Peyer's patch (tissue), 4 donors: ENCODE results near the gene SLC29A1. TPM values are rescaled to one million over a fixed set of nuclear protein-coding genes. Genes with fewer than 3 reads are reported as not detected.

Experiments used
- DNase-seq, 3 donors: peaks; one replicate each; pipeline ENCODE4 v3.0.0-alpha.2; 2017 to 2019
- H3K27ac ChIP-seq, 4 donors: fragments of 200-600 bp; sonication (generic); one replicate each; pipeline ENCODE4 v1.5.1; 2016 to 2019
- H3K27me3 ChIP-seq, 2 donors: fragments of 200-600 bp; sonication (generic); one replicate each; pipeline ENCODE4 v1.5.1; 2019
- H3K36me3 ChIP-seq, 3 donors: fragments of 200-600 bp; sonication (generic); one replicate each; pipeline ENCODE4 v1.5.1; 2016 to 2019
- H3K4me1 ChIP-seq, 4 donors: fragments of 200-600 bp; sonication (generic); one replicate each; pipeline ENCODE4 v1.5.1; 2016 to 2019
- H3K4me3 ChIP-seq, 4 donors: fragments of 200-600 bp; sonication (generic); 1 replicate in 3 of 4; 2 replicates in 1 of 4; pipeline ENCODE4 v1.5.1; 2016 to 2019; ENCODE audit warnings: mild to moderate bottlenecking in 1 of 4
- H3K9me3 ChIP-seq, 4 donors: fragments of 200-600 bp; sonication (generic); one replicate each; pipeline ENCODE4 v1.5.1; 2016 to 2019; ENCODE audit warnings: mild to moderate bottlenecking in 1 of 4
- CTCF ChIP-seq, 6 experiments: fragments of 450-650 bp in 4 of 6; fragments of 200-600 bp in 2 of 6; sonication (generic) in 1 of 6; IDR thresholded peaks; one replicate each; pipeline ENCODE4 v1.5.1; 2017 to 2019; ENCODE audit warnings: antibody characterized with exemption in 6 of 6, mild to moderate bottlenecking in 3 of 6, moderate library complexity in 1 of 6
- POLR2A ChIP-seq, 2 donors: fragments of 450-650 bp; IDR thresholded peaks; one replicate each; pipeline ENCODE4 v1.5.1; 2017; ENCODE audit warnings: antibody characterized with exemption in 2 of 2, mild to moderate bottlenecking in 2 of 2, moderate library complexity in 2 of 2
- total RNA-seq, 4 donors: library from RNA; depleted of rRNA; stranded (reverse); fragments of >200 nt; gene quantifications; one replicate each; pipeline ENCODE4 v1.1.0, GENCODE V29; 2016

SLC29A1 gene
- total RNA-seq, 4 donors from 2014 or later, result 4.4 to 25.6 (median 19.5) TPM

DNA sequence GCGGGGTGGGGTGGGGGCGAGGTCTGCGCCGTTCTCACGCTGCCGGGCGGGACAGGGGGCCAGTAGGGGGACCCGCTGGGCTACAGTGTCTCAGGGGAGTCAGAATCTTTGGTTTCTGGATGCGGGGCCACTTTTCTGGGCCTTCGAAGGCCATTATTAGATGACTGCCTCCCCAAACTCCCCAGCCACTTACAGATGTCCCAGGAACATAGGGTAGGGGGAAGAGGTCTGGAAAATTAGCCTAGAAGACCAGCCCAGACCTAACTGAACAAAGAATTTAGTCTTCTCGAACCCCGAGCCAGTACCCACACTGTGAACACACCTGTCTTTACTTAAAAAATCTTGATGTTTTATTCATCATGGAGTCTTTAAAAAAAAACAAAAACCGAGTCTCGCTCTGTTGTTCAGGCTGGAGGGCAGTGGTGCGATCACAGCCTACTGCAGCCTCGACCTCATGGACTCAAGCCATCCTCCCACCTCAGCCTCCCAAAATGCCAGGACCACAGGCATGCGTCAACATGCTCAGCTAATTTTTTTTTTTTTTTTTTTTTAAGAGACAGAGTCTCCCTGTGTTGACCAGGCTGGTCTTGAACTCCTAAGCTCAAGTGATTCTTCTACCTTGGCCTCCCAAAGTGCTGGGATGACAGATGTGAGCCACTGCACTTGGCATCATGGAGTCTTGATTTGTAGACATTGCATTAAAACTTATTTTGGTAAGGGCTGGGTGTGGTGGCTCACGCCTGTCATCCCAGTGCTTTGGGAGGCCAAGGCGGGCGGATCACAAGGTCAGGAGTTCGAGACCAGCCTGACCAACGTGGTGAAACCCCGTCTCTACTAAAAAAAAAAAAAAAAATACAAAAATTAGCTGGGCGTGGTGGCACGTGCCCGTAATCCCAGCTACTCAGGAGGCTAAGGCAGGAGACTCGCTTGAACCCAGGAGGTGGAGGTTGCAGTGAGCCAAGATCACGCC lies 3.3 kb upstream of the SLC29A1 start:
- no peaks in the 10 kb centered on the region for H3K36me3 ChIP-seq
- no peak for TF ChIP-seq POLR2A (IDR thresholded peaks at IDR 0.05)
- TF ChIP-seq CTCF (IDR thresholded peaks at IDR 0.05), result no peak
- peak overlapping the region; percentile 52 to 82 (median 78) for H3K27ac ChIP-seq
- no peak for DNase-seq
- no peaks in the 10 kb centered on the region for H3K27me3 ChIP-seq
- peaks cover 0 to 72% (median 17%) of the 10 kb centered on the region in 4 donors for H3K4me1 ChIP-seq
- peak overlapping the region; percentile 45 to 56 (median 46) for H3K4me3 ChIP-seq
- no peaks in the 10 kb centered on the region for H3K9me3 ChIP-seq

- no peaks in the 10 kb centered on the region for H3K27me3 ChIP-seq
- TF ChIP-seq POLR2A (IDR thresholded peaks at IDR 0.05) (no peak), CTCF (IDR thresholded peaks at IDR 0.05) (no peak)
- no peaks in the 10 kb centered on the region for H3K36me3 ChIP-seq
- H3K27ac ChIP-seq, result peak overlapping the region in 3 of 4 donors; percentile 60 to 72 (median 61)
- no peak for DNase-seq
- no peaks in the 10 kb centered on the region for H3K9me3 ChIP-seq
- peaks cover 0 to 80% (median 17%) of the 10 kb centered on the region in 4 donors for H3K4me1 ChIP-seq
- H3K4me3 ChIP-seq, result no peak overlapping the region
These were observed 2.5 kb upstream of the SLC29A1 start for GRCh38 chr6:44220913-44221290.

DNA sequence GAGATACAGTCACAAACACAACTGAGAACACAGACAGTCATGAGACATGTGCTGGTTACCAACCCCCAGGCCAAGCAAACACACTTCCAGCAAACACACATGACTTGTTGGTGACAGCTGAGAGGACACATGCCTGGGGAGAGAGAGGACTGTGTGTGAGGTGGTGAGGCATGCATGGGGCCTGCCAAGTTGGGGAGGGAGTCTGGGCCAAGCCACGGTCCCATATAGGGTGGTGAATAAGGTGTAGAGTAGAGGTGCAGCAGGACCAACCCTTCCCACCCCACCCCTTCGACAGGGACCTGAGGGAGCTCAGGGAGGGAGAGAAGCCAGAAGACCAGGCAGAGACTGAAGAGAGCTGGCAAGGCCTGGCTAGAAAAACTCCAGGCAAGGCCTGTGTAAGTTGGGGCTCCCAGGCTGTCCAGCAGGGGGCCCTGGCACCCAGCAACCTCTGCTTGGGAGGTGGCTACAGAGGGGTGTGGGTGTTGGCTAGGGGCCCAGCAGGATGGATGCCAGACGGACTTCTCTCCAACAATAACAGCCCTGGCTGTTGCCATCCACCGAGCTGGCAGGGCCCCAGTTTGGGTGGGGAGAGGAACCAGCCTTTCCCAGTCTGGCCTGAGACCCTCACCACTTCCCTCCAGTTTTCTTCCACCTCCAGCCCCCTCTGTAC lies 2.0 kb upstream of the SLC29A1 start:
- peak; percentile 65 to 94 (median 93) for DNase-seq
- Histone ChIP-seq H3K27me3 (no peaks in the 10 kb centered on the region), H3K36me3 (no peaks in the 10 kb centered on the region), H3K4me1 (peaks cover 0 to 85% (median 17%) of the 10 kb centered on the region in 4 donors), H3K9me3 (no peaks in the 10 kb centered on the region), H3K27ac (peak overlapping the region; percentile 16 to 72 (median 60)), H3K4me3 (peak overlapping the region in 1 of 4 donors; percentile 3)
- TF ChIP-seq POLR2A (IDR thresholded peaks at IDR 0.05), result no peak
- TF ChIP-seq CTCF (IDR thresholded peaks at IDR 0.05), result peak; percentile 55 to 94 (median 78)

DNA sequence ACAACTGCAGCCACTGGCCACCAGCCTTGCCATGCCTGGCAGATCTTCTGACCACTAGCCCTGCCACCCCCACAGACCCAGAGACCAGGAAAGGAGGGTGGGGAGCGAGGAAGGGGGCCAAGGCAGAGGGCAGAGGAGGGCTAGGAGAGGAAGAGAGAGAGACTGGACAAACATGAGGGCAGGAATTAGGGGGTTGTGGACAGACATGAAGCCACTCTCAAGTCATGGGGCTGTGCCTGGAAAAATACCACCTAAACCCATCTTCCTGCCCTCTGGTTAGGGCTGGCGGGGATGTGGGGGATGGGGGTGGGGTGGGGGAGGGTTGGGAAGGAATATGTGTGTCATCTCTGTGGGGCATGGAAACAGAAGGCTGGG lies 1.4 kb upstream of the SLC29A1 start:
- peaks cover 0 to 86% (median 15%) of the 10 kb centered on the region in 4 donors for H3K4me1 ChIP-seq
- peak overlapping the region in 1 of 4 donors; percentile 3 for H3K4me3 ChIP-seq
- H3K36me3 ChIP-seq, result no peaks in the 10 kb centered on the region
- DNase-seq, result no peak
- H3K27me3 ChIP-seq, result no peaks in the 10 kb centered on the region
- no peak for TF ChIP-seq CTCF (IDR thresholded peaks at IDR 0.05)
- no peak for TF ChIP-seq POLR2A (IDR thresholded peaks at IDR 0.05)
- no peaks in the 10 kb centered on the region for H3K9me3 ChIP-seq
- peak overlapping the region; percentile 16 to 72 (median 60) for H3K27ac ChIP-seq

DNA sequence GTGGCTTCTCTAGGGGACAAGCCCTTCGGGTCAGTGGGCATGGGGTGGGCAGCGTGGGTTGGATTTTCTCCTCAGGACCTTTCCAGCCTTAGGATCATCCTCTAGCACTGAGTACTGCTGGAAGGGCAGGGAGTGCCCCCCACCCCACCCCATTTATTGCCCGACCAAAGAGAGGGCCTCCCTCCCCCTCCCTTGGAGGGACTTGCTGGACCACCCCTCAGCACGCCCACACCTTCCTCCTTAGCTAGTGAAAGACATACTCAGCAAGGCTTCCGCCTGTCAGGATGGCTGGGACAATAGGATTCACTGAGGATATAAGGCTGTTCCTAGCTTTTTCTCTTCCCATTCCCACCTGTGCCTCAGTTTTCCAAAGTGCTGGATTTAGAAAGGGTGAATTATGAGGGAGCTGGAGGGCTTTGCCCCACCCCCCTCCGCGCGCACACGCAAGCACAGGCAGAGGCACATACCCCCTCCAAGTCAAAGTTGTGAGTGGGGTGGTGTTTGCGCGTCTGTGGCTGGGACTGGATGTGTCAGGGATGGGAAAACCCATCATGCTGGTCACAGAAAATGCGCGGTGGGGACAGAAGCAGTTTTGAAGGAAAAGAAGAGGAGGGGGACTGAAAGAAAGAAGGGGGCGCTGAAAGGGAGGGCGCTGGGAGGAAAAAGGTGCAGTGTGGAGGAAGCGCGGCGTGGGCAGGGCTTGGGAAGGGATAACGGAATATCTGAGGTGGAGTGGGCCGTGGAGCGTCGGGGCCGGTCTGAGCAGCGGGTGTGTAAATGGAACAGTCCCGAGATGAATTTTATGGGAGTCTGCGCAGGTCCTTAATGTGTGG lies 693 bp upstream of the SLC29A1 start:
- DNase-seq, result no peak
- Histone ChIP-seq H3K27ac (peak overlapping the region; percentile 49 to 72 (median 66)), H3K4me1 (peaks cover 0 to 84% (median 15%) of the 10 kb centered on the region in 4 donors), H3K4me3 (peak overlapping the region; percentile 53 to 78 (median 67)), H3K27me3 (no peaks in the 10 kb centered on the region), H3K9me3 (no peaks in the 10 kb centered on the region), H3K36me3 (no peaks in the 10 kb centered on the region)
- TF ChIP-seq POLR2A (IDR thresholded peaks at IDR 0.05) (no peak), CTCF (IDR thresholded peaks at IDR 0.05) (no peak)
